ENCODE data around the gene FGF8.

FGF8 gene

GRCh38 chr10:101768791-101769170 is 7.1 kb downstream of the FGF8 start:
- no peak for DNase-seq (ENCODE audit: low spot score)

DNA sequence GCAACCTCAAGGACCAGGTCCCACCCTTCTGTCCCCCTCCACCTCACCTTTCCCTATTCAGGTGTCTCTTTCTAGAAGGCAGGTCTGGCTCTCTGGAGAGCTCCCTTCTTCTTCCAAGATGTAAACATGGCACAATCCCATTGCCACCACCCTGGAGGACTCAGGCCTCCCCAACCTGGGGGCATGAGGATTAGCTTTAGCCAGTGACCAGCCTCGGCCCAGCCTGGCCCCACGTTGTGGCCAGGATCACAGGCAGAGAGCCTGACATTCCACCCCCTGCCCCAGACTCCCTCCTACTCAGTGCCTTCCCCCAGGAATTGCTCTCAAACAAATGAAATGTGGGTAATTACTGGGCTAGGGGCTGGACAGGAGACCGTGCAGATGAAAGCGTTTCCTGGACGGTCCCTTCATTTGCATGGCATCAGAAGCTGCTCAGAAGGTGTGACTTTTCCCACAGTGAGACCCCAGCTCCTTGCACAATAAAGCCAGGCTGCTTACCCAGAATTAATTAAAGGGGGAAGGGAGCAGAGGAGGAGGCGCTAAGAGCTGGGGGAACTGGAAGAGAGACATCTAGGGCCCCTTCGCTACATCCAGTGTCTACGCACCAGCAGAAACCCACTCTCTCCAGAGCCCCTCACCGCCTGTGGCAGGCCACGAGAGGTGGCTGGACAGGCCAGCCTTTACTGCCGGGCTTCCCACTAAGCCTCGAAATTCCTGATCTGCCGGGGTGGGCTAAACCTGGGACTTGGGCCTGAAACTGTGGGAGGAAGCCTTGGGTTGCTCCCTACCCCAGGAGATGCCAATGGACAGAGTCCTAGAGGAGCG is 7.7 kb downstream of the FGF8 start:
- no peak for DNase-seq (ENCODE audit: low spot score)

DNA sequence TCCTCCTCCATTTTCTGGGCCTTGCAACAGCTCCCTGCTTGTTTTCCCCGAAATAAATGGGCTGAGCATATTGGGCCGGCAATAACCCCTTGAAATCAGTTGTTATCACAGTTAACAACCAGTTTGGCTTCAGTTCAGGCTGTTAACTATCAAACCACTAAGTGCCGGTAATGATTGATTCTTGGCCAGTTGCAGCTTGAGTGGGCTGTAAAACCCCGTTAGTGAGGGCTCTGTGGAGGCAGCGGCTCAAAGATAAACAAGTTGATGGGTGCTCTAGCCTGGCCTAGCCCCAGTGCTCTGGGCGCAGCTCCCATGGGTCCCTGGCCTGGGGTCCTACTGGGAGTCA is 8.3 kb downstream of the FGF8 start:
- DNase-seq (ENCODE audit: low spot score), result no peak

GRCh38 chr10:101766753-101767599 is 8.9 kb downstream of the FGF8 start:
- no peak for DNase-seq (ENCODE audit: low spot score)

GRCh38 chr10:101766306-101766705 is 9.6 kb downstream of the FGF8 start:
- no peak for DNase-seq (ENCODE audit: low spot score)

DNA sequence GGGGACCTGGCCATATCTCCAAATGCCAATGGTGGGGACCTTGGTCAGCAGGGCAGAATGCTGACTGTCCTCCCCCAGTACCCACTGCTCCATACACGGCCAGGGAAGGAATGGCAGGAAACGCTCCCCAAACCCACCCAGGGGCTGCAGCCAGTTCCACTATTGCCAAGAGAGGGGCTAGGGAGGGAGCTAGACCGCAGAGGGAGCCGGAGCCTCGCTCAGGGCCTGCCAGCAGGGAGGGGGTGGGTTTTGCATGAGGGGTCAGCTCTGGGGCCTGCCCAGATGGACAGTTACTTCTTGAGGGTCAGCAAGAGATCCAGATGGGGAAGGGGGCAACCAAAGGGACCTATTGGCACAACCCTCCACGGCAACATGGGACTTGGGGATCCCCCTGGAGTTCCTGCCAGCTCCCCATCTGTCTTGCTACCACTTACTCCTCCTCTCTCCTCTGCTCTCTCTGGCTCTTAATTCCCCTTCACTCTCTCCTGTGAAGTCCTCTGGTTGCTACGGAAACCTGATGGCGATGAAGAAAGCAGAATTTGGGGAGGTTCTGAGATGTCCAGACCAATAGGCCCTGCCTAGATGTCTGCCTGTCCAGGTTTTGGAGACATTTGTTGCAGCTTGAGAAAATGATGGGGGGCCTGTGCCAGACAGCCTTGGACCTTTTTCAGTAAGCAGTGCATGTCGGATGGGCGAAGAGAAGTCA is 12.6 kb downstream of the FGF8 start:
- no peak for DNase-seq (ENCODE audit: low spot score)

- DNase-seq (ENCODE audit: low spot score), result no peak
Observed at GRCh38 chr10:101762736-101763135, 13.2 kb downstream of the FGF8 start.

- DNase-seq (ENCODE audit: low spot score), result no peak
Observed at GRCh38 chr10:101761226-101761625, 14.7 kb downstream of the FGF8 start.

- no peak for DNase-seq (ENCODE audit: low spot score)
Observed at GRCh38 chr10:101760510-101760909, 15.4 kb downstream of the FGF8 start.

DNA sequence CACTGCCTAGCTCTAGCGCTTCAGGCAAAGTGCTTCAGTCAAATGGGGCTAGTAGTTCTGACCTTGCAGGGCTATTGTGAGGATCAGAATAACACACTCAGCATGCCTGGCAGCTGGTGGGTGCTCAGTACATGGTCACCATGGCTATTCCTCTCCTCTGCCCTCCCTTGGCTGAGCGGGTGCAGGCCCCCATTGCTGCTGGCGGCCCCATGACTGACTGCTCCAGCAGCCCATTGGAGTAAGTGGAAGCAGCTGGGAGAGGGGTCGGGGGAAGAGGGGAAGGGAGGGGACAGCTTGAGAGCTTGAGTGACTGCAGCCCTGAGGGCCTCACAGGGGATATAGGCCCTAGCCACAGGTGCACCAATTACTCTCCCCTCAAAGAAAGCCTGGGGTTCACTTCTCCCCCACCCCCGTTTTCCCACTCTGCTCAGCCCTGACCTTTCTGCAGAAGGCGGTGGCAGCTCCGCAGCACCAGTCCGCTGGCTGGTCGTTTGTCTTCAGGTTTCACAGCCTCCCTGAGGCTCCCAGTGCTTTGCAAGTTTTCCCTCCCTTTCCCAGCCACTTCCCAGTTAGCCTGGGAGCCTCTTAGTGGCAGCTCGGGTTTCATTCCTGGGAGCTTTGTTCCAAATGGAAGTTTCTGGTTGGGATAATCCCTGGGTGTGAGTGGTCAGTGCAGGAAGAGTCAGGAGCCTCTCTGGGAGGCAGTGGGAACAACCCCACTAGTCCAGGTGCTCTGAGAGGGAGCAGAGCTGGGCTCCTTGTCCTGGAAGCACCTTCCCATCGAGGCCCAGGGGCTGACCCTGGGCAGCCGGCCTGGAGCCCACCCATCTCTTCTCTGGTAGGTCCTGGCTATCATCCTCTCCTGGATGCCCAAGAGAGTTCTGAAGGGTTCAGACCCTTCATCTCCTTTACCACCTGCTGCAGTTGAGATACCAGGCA is 16.3 kb downstream of the FGF8 start:
- DNase-seq (ENCODE audit: low spot score), result no peak

DNA sequence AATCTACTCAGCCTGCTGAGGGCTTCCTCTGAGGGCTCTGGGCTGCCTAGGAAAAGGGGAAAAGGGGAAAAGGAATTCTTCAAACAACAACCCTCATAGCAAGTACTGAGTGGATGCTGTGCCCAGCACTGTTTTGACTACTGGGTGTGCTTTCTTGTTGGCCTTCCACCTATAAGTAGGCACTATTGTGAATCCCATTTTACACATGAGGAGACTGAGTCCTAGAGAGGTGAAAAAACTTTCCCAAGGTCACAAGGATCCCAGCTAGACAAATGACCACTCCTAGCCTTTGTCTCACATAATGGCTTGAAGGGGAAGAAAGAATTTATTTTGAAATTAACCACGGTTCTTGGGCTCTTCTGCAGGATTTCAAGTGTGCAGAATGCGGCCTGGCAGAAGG is 17.1 kb downstream of the FGF8 start:
- DNase-seq (ENCODE audit: low spot score), result no peak

DNA sequence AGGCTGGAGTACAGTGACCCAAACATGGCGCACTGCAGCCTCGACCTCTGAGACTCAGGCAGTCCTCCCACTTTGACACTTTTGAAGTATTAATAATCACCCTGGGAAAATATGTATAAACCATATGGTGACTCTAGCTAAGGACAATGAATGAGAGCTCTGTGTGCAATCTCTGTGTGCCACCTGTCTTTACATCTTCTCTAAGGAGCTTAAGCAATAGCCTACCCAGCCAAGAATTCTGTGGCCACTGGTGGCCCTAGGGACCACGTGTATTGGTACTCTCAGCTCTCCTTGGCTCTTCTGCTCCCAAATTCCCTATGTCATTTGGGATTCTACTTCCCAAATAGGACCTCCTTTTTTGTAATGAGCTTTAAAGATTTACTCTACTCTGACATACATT is 23.7 kb downstream of the FGF8 start:
- DNase-seq (ENCODE audit: low spot score), result no peak

DNA sequence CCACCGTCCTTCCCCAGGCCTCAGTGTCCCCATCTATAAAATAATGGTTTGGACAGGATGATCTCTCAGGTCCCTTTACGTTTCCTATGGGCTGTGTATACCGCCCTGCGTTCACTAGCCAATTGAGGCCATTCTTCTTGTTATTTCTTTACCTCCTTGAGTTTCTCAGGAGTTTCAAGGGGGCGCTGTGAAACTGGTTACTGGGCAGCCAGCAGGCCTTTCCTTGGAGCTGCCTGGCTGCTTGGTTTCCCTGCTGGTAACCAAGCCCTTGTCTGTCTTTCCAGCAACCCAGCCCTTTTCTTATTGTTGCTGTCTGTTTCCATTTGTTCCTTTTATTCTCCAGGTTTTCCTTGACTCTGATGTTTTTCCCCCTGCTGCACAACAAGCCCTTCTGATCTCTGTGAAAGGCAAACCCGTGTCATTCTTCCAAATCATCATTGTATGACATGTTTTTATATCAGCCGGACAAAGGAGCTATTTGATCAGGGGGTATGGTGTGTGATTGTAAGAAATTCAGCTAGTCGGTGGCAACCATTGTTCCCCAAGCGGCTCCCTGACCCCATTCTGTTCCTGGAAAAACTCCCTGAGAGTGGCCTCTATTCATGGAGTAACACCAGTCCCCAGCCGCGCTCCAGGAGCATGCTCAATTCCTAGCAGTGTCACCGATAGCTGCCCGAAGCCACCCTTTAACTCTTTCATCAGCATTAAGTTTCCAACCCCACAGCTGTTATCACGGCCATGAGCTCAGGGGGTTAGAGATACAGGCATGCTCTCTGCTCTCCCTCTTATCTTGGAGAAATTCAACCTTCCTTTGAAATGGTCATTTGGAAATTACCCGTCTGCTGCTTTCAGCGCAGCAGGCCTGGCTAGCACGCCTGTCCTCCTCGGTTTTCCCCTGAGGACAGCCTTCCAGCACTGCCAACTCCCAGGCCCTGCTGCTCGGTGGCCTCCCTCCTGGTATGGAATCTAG is 26.6 kb downstream of the FGF8 start:
- DNase-seq (ENCODE audit: low spot score), result no peak

GRCh38 chr10:101748496-101748895 is 27.4 kb downstream of the FGF8 start:
- DNase-seq (ENCODE audit: low spot score), result no peak

DNA sequence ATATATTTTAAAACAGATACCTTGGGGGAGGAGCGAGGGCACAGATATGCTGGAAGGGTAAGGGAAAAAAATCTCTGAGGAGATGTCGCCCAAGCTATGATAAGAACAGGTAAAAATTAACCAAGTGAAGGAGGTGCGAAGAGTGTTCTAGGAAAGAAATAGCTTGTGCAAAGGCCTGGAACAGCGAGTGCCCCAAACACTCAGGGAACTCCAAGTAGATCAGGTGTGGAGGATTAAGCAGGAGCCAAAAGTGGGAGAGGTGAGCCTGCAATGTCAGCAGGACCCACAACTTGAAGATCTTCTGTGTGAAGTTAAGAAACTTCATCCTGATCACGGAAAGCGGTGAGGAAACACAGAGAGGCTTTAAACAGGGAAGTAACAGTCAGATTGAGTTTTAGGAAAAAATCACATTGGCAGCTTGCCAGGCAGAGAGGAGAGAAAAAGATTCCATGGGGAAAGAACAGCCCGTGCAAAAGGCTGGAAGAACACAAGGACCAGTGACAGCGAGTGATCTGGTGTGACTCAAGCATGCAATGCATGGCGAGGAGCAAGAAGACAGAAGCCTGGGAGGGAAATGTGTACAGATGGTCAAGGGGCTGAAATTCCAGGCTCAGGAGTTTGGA is 30.7 kb downstream of the FGF8 start:
- DNase-seq (ENCODE audit: low spot score), result no peak

DNA sequence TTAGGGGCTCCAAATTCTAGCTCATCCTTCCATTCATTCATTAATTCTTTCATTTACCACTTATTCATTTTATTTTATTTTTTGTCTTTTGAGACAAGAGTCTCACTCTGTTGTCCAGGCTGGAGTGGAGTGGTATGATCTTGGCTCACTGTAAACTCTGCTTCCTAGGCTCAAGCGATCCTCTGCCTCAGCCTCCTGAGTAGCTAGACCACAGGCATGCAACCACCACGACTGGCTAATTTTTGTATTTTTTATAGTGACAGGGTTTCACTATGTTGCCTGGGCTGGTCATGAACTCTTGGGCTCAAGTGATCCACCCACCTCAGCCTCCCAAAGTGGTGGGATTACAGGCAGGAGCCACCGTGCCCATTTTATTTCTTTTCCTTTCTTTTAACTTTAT is 31.6 kb downstream of the FGF8 start:
- no peak for DNase-seq (ENCODE audit: low spot score)

GRCh38 chr10:101741938-101742337 is 34.0 kb downstream of the FGF8 start:
- no peak for DNase-seq (ENCODE audit: low spot score)

DNA sequence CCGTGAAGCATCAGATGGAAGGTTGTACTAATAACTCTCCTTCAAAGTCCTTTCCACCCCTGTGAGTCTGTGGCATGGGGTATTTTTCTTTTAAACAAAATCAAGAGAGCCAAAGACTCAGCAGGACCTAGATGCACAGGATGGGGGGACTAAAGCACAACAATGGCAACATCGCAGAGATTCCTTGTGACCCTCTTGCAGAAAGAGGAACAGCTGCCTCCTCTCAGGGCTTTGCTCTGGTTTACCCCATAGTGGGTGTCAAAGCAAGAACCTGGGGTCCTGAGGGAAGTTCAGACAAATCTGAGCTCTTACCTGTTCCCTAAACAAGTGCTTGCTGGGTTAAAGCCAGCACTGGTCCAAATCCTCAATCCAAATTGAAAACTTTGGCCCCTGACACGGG is 39.2 kb downstream of the FGF8 start:
- no peak for DNase-seq (ENCODE audit: low spot score)

DNA sequence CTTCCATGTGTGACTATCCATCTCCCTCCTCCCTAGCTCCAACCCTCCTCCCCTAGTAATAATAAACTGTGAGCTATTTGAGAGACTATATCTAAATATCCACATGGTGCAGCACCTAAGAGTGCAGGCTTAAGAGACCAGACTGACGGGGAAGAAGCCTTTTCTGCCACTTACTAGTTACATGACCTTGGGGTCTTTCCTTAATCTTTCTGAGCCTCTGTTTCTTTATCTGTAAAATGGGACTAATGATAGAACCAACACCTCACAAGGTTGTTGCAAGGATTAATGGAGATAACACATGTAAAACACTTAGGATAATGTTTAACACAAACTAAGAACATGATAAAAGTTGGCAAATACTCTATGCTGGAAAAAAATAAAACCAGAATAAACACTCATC is 43.8 kb downstream of the FGF8 start:
- no peak for DNase-seq (ENCODE audit: low spot score)

DNA sequence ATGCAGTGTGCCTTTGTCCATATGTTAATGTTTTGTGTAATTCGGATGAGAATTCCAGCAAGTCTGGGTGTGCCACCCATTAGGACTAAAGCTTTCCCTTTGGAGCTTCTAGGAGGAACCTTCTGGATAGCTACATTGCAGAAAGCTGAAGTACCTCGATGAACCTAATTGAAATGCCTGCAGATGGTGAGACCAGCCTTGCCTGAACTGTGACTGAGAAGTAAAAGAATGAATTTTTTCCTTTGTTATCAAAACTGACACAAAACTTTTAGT is 49.9 kb downstream of the FGF8 start:
- no peak for DNase-seq (ENCODE audit: low spot score)

Measured in AG08395 (cell line).